HUDEP-2 (cell line): Measurements from ENCODE around the gene FTCD.
"Not testable (repeated sequence)": the region's sequence is repeated elsewhere in the genome, so short reads cannot be mapped to it uniquely, and the experiment has no call there.

Source experiments
- DNase-seq, 76 experiments: peaks; one replicate each; lab custom pipeline; 2025; ENCODE audit not compliant: unreplicated experiment in 76 of 76; lab: John Stamatoyannopoulos, UW

The FTCD gene

GRCh38 chr21:46171996-46172862, 16.9 kb upstream of the FTCD start:
- DNase-seq = peak in 2 of 76 experiments; percentile 10 to 22

DNA sequence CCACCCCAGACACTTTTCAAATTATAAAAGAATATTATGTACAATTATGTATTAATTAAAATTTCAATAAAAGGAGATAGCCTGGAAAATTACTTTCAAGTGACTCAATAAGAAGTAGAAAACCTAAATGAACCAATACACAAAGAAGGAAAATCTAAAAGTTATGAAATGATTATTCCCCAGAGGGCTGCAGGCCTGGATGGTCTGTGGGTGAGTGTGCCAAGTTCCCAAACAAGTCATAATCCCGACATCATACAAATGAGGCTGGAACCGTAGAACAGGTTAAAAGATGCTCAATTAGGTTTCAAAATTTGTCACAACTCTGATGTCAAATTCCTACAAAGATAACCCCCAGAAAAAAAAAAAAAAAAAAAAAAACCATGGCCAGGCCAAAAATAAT, 16.2 kb upstream of the FTCD start:
- no peak for DNase-seq

- not testable (repeated sequence) for DNase-seq
These were observed 15.2 kb upstream of the FTCD start for GRCh38 chr21:46170436-46171193.

GRCh38 chr21:46168659-46169386, 13.4 kb upstream of the FTCD start:
- DNase-seq = no peak

GRCh38 chr21:46168238-46168637, 12.9 kb upstream of the FTCD start:
- no peak for DNase-seq

- DNase-seq = no peak
These were observed 9.7 kb upstream of the FTCD start for GRCh38 chr21:46165098-46165497.

DNA sequence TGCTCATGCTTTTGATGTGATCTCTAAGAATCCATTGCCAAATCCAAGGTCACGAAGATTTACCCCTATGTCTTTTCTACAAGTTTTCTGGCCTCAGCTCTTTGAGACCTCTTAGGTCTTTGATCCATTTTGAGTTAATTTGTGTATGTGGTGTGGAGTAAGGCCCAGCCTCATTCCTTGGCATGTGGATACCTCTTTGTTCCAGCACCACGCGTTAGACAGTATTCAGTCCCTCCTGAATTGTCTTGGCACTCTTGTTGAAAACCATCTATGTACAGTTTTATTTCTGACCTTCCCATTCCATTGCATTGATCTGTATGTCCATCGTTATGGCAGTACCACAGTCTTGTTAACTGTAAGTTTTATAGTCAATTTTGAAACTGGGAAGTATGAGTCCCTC, 8.0 kb upstream of the FTCD start:
- no peak for DNase-seq

- no peak for DNase-seq
These were observed 6.5 kb upstream of the FTCD start for GRCh38 chr21:46161633-46162592.

DNA sequence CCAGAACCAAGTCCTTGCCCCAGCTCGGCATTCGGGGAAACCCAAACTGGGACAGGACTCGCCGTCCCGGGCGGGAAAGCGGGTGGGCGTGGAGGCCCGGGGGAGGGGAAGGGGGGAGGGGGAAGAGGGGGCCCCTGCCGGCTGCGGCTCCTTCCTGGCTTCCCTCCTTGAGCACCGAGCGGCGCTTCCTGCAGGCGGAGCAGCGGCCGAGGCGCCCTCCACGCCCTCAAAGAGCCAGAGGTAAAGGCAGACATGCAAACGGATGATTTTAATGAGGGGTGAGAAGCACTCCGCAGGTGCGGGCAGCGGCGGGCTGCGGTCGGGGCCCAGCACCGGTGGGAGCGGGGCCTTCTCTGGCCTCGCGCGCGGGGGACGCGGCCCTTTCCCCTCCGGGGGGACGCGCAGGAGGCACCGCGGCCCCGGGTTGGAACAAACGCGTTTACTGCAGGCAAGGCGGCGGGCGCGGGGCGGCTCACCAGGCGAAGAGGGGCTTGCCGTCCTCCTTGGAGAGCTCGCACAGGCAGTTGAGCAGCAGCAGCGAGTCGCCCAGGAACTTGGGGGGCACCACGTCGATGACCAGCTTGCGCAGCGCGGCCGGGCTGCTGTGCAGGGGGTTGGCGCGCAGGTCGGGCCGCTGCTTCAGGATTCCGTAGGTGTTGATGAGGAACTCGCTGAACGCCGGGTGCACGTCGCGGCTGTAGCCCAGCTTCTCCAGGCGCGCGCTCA, 5.7 kb upstream of the FTCD start:
- DNase-seq = no peak

GRCh38 chr21:46160657-46160906, 5.2 kb upstream of the FTCD start:
- DNase-seq = no peak

DNA sequence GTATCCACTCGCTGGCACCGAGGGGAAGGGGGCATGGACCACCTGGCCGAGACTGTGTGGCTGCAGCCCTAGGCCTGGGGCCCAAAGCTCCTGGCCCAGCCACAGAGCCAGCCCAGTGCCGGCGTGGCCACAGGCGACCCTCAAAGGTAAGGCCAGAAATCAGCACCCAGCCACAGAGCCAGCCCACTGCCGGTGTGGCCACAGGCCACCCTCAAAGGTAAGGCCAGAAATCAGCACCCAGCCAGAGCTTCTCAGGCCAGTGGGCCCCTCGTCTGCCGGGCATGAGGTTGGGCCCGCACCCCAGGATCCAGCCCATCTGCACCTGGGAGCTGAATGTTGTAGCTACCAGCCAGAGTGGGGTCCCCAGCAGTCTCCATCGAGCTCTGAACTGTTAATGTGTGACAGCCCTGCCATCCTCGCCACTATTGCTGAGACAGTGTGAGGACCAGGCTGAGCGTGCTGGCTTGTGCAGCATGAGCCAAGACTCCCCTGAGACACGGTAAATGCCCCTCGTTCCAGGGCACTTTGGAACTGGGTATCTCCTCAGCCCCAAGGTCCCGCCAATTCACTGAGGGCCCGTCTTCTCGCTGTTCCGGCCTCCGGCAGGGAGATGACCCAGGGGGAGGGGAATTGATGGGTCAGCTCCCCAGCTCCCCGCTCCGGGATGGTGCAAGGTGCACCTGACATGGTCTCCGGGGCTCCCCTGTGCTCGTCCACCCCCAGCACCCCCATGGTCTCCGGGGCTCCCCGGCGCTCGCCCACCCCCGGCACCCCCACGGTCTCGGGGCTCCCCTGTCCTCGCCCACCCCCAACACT, 4.7 kb upstream of the FTCD start:
- DNase-seq = no peak

DNA sequence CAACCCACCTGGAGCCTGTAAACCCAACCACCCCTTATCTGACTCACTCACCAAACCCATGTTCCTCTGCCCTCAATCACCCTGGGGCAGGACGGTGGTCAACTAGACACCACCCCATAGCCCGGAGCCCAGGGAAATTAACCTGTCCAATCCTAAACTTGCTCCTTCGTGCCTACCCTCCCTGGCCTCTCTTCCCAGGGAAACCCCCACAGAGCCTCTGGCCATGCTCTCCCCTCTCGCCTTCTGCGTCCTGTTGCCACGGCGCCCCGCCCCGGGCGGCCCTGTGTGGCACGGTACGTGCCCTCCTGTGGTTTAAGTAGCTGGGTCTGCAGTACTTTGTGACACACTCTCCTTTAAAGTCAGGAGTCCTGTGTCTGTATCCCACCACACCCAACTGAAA, 4.0 kb upstream of the FTCD start:
- DNase-seq = no peak

DNA sequence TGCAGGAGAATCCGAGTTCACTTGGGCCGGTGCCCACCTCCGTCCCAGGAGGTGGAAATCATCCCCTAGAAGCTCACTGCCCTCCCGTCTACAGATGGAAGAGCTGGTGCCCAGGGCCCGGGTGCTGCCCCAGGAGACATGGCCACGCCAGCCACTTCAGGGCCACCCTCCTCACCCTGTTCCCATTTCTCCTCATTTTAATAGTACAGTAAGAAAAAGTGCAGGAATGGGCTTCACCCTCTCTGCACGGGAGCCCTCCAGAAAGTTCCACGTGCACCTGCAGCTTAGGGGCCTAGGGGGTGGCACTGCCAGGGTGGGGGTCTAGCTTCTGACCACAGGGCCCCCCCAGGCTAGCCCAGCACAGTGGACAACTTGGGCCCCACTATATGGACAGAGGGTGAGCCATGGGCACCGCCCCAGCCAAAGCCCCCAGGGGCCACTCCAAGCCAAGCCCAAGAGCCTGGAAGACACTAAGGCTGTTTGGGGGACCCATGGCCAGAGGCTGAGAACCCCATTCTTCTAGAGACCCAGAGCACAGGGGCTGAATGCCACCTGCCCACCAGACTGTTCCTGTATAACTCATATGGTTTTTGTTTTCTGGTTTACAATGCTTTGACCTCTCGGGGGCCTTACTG, 3.4 kb upstream of the FTCD start:
- DNase-seq = no peak

GRCh38 chr21:46157987-46158451, 2.6 kb upstream of the FTCD start:
- DNase-seq = no peak

GRCh38 chr21:46157396-46157986, 2.1 kb upstream of the FTCD start:
- DNase-seq = no peak

DNA sequence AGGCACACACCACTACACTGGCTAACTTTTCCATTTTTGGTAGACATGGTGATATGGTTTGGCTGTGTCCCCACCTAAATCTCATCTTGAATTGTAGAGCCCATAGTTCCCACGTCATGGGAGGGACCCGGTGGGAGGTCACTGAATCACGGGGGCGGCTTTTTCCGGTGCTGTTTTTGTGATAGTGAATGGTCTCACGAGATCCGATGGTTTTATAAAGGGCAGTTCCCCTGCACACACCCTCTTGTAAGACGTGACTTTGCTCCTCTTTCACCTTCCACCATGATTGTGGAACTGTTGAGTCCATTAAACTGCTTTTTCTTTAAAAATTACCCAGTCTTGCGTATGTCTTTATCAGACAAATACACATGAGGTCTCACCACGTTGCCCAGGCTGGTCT, 1.3 kb upstream of the FTCD start:
- DNase-seq = peak in 16 of 76 experiments; percentile 5 to 72 (median 24)

GRCh38 chr21:46156378-46156645, 933 bp upstream of the FTCD start:
- DNase-seq = no peak

- DNase-seq = no peak
These were observed 345 bp downstream of the FTCD start for GRCh38 chr21:46154955-46155513.
